H1 (cell line): Measurements from ENCODE around the gene USH2A. TPM values are rescaled to one million over a fixed set of nuclear protein-coding genes. Genes with fewer than 3 reads are reported as not detected.

Experiments
- ATF3 ChIP-seq: IDR thresholded peaks from 2 replicates; pipeline ENCODE4 v1.6.1; 2011; ENCODE audit warnings: low read depth, mild to moderate bottlenecking, low read length; ENCODE audit not compliant: insufficient read depth
- BRCA1 ChIP-seq: IDR thresholded peaks from 2 replicates; pipeline ENCODE4 v1.6.1; 2012; ENCODE audit warnings: low read depth, low read length, improper control_type of control experiment
- CBX8 ChIP-seq: fragments of 300-800, 300-1000 bp; sonication (generic); IDR thresholded peaks from 2 replicates; pipeline ENCODE4 v1.7.1; 2016; ENCODE audit warnings: low read depth, low read length, borderline replicate concordance
- CHD7 ChIP-seq: fragments of 300-600 bp; sonication (generic); IDR thresholded peaks from 2 replicates; pipeline ENCODE4 v1.7.1; 2012; ENCODE audit warnings: low read length, moderate library complexity, mild to moderate bottlenecking, inconsistent platforms; ENCODE audit not compliant: insufficient replicate concordance
- E2F6 ChIP-seq: IDR thresholded peaks from 2 replicates; pipeline ENCODE4 v1.6.1; 2012; ENCODE audit warnings: inconsistent platforms
- MAFK ChIP-seq: IDR thresholded peaks from 2 replicates; pipeline ENCODE4 v1.6.1; 2012; ENCODE audit warnings: low read depth, mild to moderate bottlenecking, improper control_type of control experiment, low read length
- PHF8 ChIP-seq: fragments of 200-600 bp; sonication (generic); conservative IDR thresholded peaks from 2 replicates; pipeline ENCODE4 v1.7.1; 2012; ENCODE audit warnings: low read depth, mild to moderate bottlenecking, inconsistent platforms, low read length, moderate library complexity
- POU5F1 ChIP-seq: IDR thresholded peaks from 2 replicates; pipeline ENCODE4 v1.6.1; 2011; ENCODE audit warnings: low read depth, mild to moderate bottlenecking, low read length, moderate library complexity
- SP1 ChIP-seq: IDR thresholded peaks from 2 replicates; pipeline ENCODE4 v1.6.1; 2011; ENCODE audit warnings: low read depth, low read length
- TAF1 ChIP-seq: IDR thresholded peaks from 2 replicates; pipeline ENCODE4 v1.6.1; 2011; ENCODE audit warnings: mild to moderate bottlenecking, low read depth, low read length
- TEAD4 ChIP-seq: IDR thresholded peaks from 2 replicates; pipeline ENCODE4 v1.6.1; 2012; ENCODE audit warnings: low read depth, low read length, inconsistent platforms, mixed read lengths
- polyA plus RNA-seq, 7 experiments: library from polyadenylated mRNA; depleted of rRNA in 3 of 7; stranded (reverse) in 5 of 7; unstranded in 2 of 7; fragments of >200 nt in 5 of 7; fragments of 200-250 nt in 2 of 7; gene quantifications; 1 replicate in 5 of 7; 2 replicates in 1 of 7; 4 replicates in 1 of 7; pipeline versions ENCODE4 v1.2.1 to v1.2.3, GENCODE V29; 2011 to 2013; ENCODE audit warnings: missing spikeins in 2 of 7, mixed read lengths in 2 of 7
- total RNA-seq: library from RNA; stranded (reverse); fragmentation: NEBNext Ultra II Directional; extraction: Animal tissue kit (Norgen Biotek cat#: 25700); gene quantifications from 2 replicates; pipeline ENCODE4 v1.2.1, GENCODE V29; 2021

USH2A gene
- total and polyA plus RNA-seq, 2 of the 8 experiments (the other 6 are each of a cell fraction or from before 2014, with no cell fraction given): 0.02 to 0.17 TPM

GRCh38 chr1:215890438-215890837, 532.8 kb downstream of the USH2A start (continued):
- TF ChIP-seq CHD7 (no peak), MAFK (no peak), SP1 (no peak), E2F6 (no peak), CBX8 (no peak), BRCA1 (no peak), ATF3 (no peak), PHF8 (no peak), TEAD4 (no peak), TAF1 (no peak), POU5F1 (no peak)
